AG04449 (cell line): ENCODE measurements around the gene ACSF2.

ENCODE experiments used
- CTCF ChIA-PET: fragments of 350-600 bp; formaldehyde crosslinking; extraction: SDS; loops from one replicate; lab custom pipeline; 2021; ENCODE audit warnings: antibody characterized with exemption; lab: Yijun Ruan, JAX
- POLR2A ChIA-PET: fragments of 400-600, 350-600 bp; formaldehyde crosslinking; extraction: SDS; loops from one replicate; lab custom pipeline; 2020; ENCODE audit warnings: antibody characterized with exemption, inconsistent platforms; lab: Yijun Ruan, JAX
- DNase-seq: peaks from one replicate; pipeline ENCODE4 v3.0.0-alpha.2; 2010; ENCODE audit warnings: low read depth, low spot score
- H3K4me3 ChIP-seq: 2 replicates; pipeline ENCODE4 v1.5.1; 2011; ENCODE audit warnings: low read depth, mild to moderate bottlenecking, control low read depth, low read length
- TF ChIP-seq, protein P1 (sequence below): IDR thresholded peaks from one replicate; pipeline ENCODE4 v1.5.1; 2011; ENCODE audit warnings: mild to moderate bottlenecking, moderate library complexity, low read length, control low read depth, inconsistent platforms; ENCODE audit not compliant: insufficient read depth; ENCODE audit errors: missing control alignments

Gene ACSF2

DNA sequence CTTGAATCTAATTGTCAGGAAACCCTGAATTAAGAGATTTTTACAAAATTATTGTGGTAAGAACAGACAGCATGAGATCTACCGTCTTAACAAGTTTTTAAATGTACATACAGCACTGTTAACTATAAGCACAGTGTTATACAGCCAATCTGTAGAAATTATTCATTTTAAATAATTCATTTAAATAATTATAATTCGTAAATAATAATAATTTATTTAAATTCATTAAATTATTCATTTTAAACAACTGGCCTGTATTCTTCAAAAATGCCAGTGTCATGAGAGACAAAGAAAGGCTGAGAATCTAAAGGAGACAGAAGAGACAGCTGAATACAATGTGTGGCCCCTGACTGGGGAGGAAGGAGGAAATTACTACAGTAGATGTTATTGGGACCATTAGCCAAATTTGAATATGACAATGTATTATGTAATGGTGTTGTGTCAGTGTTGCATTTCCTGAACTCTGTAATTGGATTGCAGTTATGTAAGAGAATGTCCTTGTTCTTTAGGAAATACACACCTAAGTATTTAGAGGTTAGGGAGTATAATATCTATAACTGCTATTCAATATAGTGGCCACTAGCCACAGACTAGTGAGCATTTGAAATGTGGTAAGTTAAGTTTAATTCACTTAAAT is 55.0 kb downstream of the ACSF2 start:
- no peak overlapping the region for H3K4me3 ChIP-seq
- POLR2A ChIA-PET = no interaction called here
- CTCF ChIA-PET = interaction anchor here (1.4 to 7.2 kb wide), 6 partner anchors 13 to 371 kb away, joined by 3 to 78 read pairs (median 30); partner anchors contain the start of gene LRRC59
- DNase-seq = no peak
- TF ChIP-seq, protein P1, sequence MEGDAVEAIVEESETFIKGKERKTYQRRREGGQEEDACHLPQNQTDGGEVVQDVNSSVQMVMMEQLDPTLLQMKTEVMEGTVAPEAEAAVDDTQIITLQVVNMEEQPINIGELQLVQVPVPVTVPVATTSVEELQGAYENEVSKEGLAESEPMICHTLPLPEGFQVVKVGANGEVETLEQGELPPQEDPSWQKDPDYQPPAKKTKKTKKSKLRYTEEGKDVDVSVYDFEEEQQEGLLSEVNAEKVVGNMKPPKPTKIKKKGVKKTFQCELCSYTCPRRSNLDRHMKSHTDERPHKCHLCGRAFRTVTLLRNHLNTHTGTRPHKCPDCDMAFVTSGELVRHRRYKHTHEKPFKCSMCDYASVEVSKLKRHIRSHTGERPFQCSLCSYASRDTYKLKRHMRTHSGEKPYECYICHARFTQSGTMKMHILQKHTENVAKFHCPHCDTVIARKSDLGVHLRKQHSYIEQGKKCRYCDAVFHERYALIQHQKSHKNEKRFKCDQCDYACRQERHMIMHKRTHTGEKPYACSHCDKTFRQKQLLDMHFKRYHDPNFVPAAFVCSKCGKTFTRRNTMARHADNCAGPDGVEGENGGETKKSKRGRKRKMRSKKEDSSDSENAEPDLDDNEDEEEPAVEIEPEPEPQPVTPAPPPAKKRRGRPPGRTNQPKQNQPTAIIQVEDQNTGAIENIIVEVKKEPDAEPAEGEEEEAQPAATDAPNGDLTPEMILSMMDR = no peak

DNA sequence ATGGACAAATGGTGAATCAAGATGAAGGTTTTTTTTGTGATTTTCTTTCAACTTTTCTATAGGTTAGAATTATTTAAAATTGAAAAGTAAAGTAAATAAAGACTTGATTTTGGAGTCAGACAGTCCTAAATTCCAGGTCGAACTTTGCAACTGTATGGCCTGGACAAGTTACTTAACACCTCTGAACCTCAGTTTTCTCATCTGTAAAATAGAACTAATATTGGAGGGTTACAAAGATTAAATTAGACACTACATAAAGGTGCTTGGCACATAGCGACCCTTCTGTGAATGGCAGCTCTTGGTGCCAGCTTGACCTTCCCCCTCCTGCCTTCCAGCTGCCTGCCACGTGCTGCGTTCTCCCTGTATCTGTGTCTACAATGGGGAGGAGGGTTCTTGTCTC is 55.6 kb downstream of the ACSF2 start:
- CTCF ChIA-PET = interaction anchor here (0.7 to 7.2 kb wide), 19 partner anchors 9 to 370 kb away, joined by 3 to 78 read pairs (median 6); partner anchors contain the start of genes EPN3 and LRRC59
- TF ChIP-seq, protein P1 = no peak

DNA sequence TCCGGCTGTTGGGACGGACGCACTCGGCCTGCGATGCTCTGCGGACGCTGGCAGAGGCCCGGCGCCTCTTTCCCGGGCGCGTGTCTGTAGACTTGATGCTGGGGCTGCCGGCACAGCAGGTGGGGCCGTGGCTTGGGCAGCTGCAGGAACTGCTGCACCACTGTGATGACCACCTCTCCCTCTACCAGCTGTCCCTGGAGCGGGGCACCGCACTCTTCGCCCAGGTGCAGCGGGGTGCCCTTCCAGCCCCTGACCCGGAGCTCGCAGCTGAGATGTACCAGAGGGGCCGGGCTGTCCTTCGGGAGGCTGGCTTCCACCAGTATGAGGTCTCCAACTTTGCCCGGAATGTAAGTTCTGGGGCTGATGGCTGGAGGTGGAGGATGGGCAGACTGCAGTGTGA is 56.1 kb downstream of the ACSF2 start:
- TF ChIP-seq, protein P1 = no peak
- CTCF ChIA-PET = interaction anchor here (0.7 to 7.2 kb wide), 21 partner anchors 8 to 370 kb away, joined by 3 to 78 read pairs (median 5); partner anchors contain the start of genes EPN3, LRRC59 and SPATA20
- no peak for DNase-seq
- H3K4me3 ChIP-seq = no peak overlapping the region
- POLR2A ChIA-PET = no interaction called here

More for the DNA sequence above, 55.6 kb downstream of the ACSF2 start:
- H3K4me3 ChIP-seq = no peak overlapping the region
- POLR2A ChIA-PET = no interaction called here
- DNase-seq = no peak

DNA sequence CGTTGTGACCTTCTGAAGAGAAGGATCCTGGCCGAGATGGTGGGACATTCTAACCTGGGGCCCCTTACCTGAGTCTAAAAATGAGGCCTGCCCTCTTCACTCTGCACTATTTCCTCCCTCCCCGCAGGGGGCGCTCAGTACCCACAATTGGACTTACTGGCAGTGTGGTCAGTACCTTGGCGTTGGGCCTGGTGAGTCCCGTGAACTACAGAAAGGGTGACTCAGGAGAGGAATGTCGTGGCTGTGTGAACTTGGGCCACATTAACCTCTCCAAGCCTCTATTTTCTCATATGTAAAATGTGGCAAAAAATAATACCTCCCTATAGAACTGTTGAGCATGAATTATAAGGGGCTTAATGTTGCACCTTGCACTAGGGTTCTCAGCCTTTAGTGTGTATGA is 56.5 kb downstream of the ACSF2 start:
- CTCF ChIA-PET = interaction anchor here (0.6 to 7.2 kb wide), 28 partner anchors 8 to 467 kb away, joined by 3 to 78 read pairs (median 4); partner anchors contain the start of genes EPN3, LRRC59 and SPATA20

DNA sequence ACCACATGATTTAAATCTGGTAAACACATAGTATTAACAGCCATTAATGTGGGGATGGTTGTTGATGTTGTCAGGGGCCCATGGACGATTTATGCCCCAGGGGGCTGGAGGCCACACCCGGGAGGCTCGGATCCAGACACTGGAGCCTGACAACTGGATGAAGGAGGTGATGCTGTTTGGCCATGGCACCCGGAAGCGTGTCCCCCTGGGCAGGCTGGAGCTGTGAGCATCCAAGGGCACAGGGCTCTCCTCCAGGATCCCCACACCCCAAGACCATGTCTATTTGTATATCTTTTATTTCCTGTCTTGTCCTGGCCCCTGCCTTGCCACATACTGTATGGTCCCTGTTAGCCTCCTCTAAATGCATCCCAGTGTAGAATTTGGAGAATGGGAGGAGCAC is 57.2 kb downstream of the ACSF2 start:
- POLR2A ChIA-PET = no interaction called here
- TF ChIP-seq, protein P1 = no peak
- DNase-seq = no peak
- CTCF ChIA-PET = interaction anchor here (0.6 to 7.2 kb wide), 26 partner anchors 9 to 467 kb away, joined by 3 to 78 read pairs (median 4); partner anchors contain the start of genes EPN3 and LRRC59
- H3K4me3 ChIP-seq = no peak overlapping the region

More for the DNA sequence above, 56.5 kb downstream of the ACSF2 start:
- H3K4me3 ChIP-seq = no peak overlapping the region
- DNase-seq = peak; percentile 78
- POLR2A ChIA-PET = no interaction called here
- TF ChIP-seq, protein P1 = peak; percentile 89
